GM23338 (cell line): ENCODE results near the gene SHC4. TPM values are rescaled to one million over a fixed set of nuclear protein-coding genes. Genes with fewer than 3 reads are reported as not detected.
A peak's percentile ranks its signal among the peaks of the same experiment; 100 is the strongest.

Experiments used
- ATAC-seq: fragments of 200-7000 bp; cut with Tn5 transposase; 3 replicates; pipeline ENCODE4 v1.9.1; 2020
- DNase-seq: peaks from one replicate; pipeline ENCODE4 v3.0.0-alpha.2; 2015; ENCODE audit warnings: low spot score
- H2AFZ ChIP-seq: fragments of 200-600 bp; sonication (generic); 2 replicates; pipeline ENCODE4 v1.8.0; 2016; ENCODE audit warnings: antibody characterized with exemption, mild to moderate bottlenecking, moderate library complexity
- H3F3A ChIP-seq: fragments of 200-600 bp; sonication (generic); replicated peaks from 2 replicates; pipeline ENCODE4 v1.8.0; 2017; ENCODE audit warnings: antibody characterized with exemption, mixed run types, low read depth
- H3K27ac ChIP-seq: fragments of 200-600 bp; sonication (generic); 2 replicates; pipeline ENCODE4 v1.6.1; 2016; ENCODE audit warnings: low read depth
- H3K27me3 ChIP-seq: fragments of 200-600 bp; sonication (generic); 2 replicates; pipeline ENCODE4 v1.8.0; 2016; ENCODE audit warnings: mild to moderate bottlenecking, mixed run types, moderate library complexity; ENCODE audit not compliant: insufficient read depth
- H3K36me3 ChIP-seq: fragments of 200-600 bp; sonication (generic); 2 replicates; pipeline ENCODE4 v1.8.0; 2016; ENCODE audit warnings: mild to moderate bottlenecking; ENCODE audit not compliant: insufficient read depth
- H3K4me1 ChIP-seq: fragments of 200-600 bp; sonication (generic); 2 replicates; pipeline ENCODE4 v1.8.0; 2016; ENCODE audit warnings: mild to moderate bottlenecking, moderate library complexity; ENCODE audit not compliant: insufficient read depth
- H3K4me2 ChIP-seq: fragments of 200-600 bp; sonication (generic); 2 replicates; pipeline ENCODE4 v1.7.1; 2017; ENCODE audit warnings: mixed run types
- H3K4me3 ChIP-seq: fragments of 200-600 bp; sonication (generic); 2 replicates; pipeline ENCODE4 v1.6.1; 2016; ENCODE audit warnings: mixed run types
- H3K79me2 ChIP-seq: fragments of 200-600 bp; sonication (generic); replicated peaks from 2 replicates; pipeline ENCODE4 v1.8.0; 2017; ENCODE audit warnings: mild to moderate bottlenecking; ENCODE audit not compliant: insufficient read depth
- H3K9me2 ChIP-seq: fragments of 200-600 bp; sonication (generic); 2 replicates; pipeline ENCODE4 v1.8.0; 2017; ENCODE audit not compliant: insufficient read depth
- H4K20me1 ChIP-seq: fragments of 200-600 bp; sonication (generic); replicated peaks from 2 replicates; pipeline ENCODE4 v1.8.0; 2017; ENCODE audit warnings: mild to moderate bottlenecking; ENCODE audit not compliant: insufficient read depth
- H3K27ac Mint-ChIP-seq: 2 replicates; pipeline ENCODE4 v1.8.0; 2020; ENCODE audit warnings: inconsistent platforms, mild to moderate bottlenecking, moderate library complexity, mixed read lengths
- H3K27me3 Mint-ChIP-seq: 3 replicates; pipeline ENCODE4 v1.8.0; 2022; ENCODE audit warnings: low read depth, mild to moderate bottlenecking, moderate library complexity, mixed read lengths, inconsistent platforms; ENCODE audit not compliant: insufficient read depth, poor library complexity
- H3K36me3 Mint-ChIP-seq: 3 replicates; pipeline ENCODE4 v1.8.0; 2021; ENCODE audit warnings: low read depth, mild to moderate bottlenecking, inconsistent platforms, moderate library complexity, mixed read lengths
- H3K4me1 Mint-ChIP-seq: 3 replicates; pipeline ENCODE4 v1.8.0; 2020; ENCODE audit warnings: mild to moderate bottlenecking, inconsistent platforms, mixed read lengths
- H3K4me3 Mint-ChIP-seq: 3 replicates; pipeline ENCODE4 v1.8.0; 2021; ENCODE audit warnings: moderate library complexity, mild to moderate bottlenecking, inconsistent platforms, mixed read lengths
- H3K9me3 Mint-ChIP-seq: 3 replicates; pipeline ENCODE4 v1.8.0; 2020; ENCODE audit warnings: moderate library complexity, mild to moderate bottlenecking, inconsistent platforms, mixed read lengths
- CTCF ChIP-seq, 2 experiments: fragments of 200-600 bp in 1 of 2; sonication (generic) in 1 of 2; conservative IDR thresholded peaks; 2 replicates each; pipeline versions ENCODE4 v1.5.1 to v1.6.1; 2016 to 2017; ENCODE audit warnings: antibody characterized with exemption in 2 of 2, low read depth in 2 of 2, mild to moderate bottlenecking in 2 of 2, moderate library complexity in 1 of 2
- ETS1 ChIP-seq: IDR thresholded peaks from 2 replicates; pipeline ENCODE4 v1.6.1; 2016; ENCODE audit warnings: antibody characterized with exemption
- EZH2phosphoT487 ChIP-seq: fragments of 200-600 bp; sonication (generic); IDR thresholded peaks from one replicate; pipeline ENCODE4 v1.8.1; 2018; ENCODE audit warnings: antibody characterized with exemption; ENCODE audit not compliant: unreplicated experiment
- JUNB ChIP-seq: IDR thresholded peaks from one replicate; pipeline ENCODE4 v1.6.1; 2016; ENCODE audit warnings: antibody characterized with exemption; ENCODE audit not compliant: unreplicated experiment
- POLR2AphosphoS5 ChIP-seq: IDR thresholded peaks from 2 replicates; pipeline ENCODE4 v1.6.1; 2016; ENCODE audit warnings: antibody characterized with exemption, low read depth
- STAT1 ChIP-seq: IDR thresholded peaks from one replicate; pipeline ENCODE4 v1.6.1; 2016; ENCODE audit warnings: antibody characterized with exemption; ENCODE audit not compliant: unreplicated experiment
- ZNF462 ChIP-seq: fragments of 250-450 bp; sonication (Bioruptor Pico); IDR thresholded peaks from 2 replicates; pipeline ENCODE4 v1.5.0; 2020; ENCODE audit warnings: mild to moderate bottlenecking, moderate library complexity
- polyA plus RNA-seq: library from polyadenylated mRNA; unstranded; fragments of >200 nt; fragmentation: Nextera tagmentation; extraction: Ambion mirVana; gene quantifications from 2 replicates; pipeline ENCODE4 v1.2.1, GENCODE V29; 2016
- total RNA-seq: library from RNA; depleted of rRNA; stranded (reverse); fragments of >200 nt; shearing (Covaris generic); gene quantifications from 2 replicates; pipeline ENCODE4 v1.2.3, GENCODE V29; 2014

The SHC4 gene
- total and polyA plus RNA-seq, 2 experiments from 2014 or later, result 0.21 to 0.32 TPM

- H3K9me2 ChIP-seq, result no peaks in the 10 kb centered on the region
- Mint-ChIP-seq H3K4me1 (peaks cover 20% of the 10 kb centered on the region), H3K36me3 (no peaks in the 10 kb centered on the region), H3K27me3 (peaks cover 2% of the 10 kb centered on the region), H3K4me3 (no peak overlapping the region), H3K9me3 (no peaks in the 10 kb centered on the region), H3K27ac (no peak overlapping the region)
- H3K79me2 ChIP-seq, result no peaks in the 10 kb centered on the region
- H4K20me1 ChIP-seq, result no peaks in the 10 kb centered on the region
- H3K4me1 ChIP-seq, result peaks cover 12% of the 10 kb centered on the region
- H2AFZ ChIP-seq, result no peak overlapping the region
- H3K27me3 ChIP-seq, result no peaks in the 10 kb centered on the region
- H3F3A ChIP-seq, result no peaks in the 10 kb centered on the region
- no peak for DNase-seq
- TF ChIP-seq CTCF (conservative IDR thresholded peaks at IDR 0.05; ENCODE audit: low read depth in 2 of 2) (no peak), ZNF462 (CRISPR knock-in tag) (no peak)
- no peak for ATAC-seq
- no peak overlapping the region for H3K27ac ChIP-seq
- no peak overlapping the region for H3K4me3 ChIP-seq
- H3K36me3 ChIP-seq, result no peaks in the 10 kb centered on the region
- no peak overlapping the region for H3K4me2 ChIP-seq
Observed at GRCh38 chr15:48899793-48900192, 63.9 kb downstream of the SHC4 start.

GRCh38 chr15:48898446-48898845 lies 65.3 kb downstream of the SHC4 start:
- Mint-ChIP-seq H3K9me3 (no peaks in the 10 kb centered on the region), H3K4me3 (no peak overlapping the region), H3K36me3 (no peaks in the 10 kb centered on the region), H3K27me3 (peaks cover 2% of the 10 kb centered on the region), H3K27ac (no peak overlapping the region), H3K4me1 (peaks cover 20% of the 10 kb centered on the region)
- Histone ChIP-seq H3K4me2 (no peak overlapping the region), H3K4me1 (peaks cover 12% of the 10 kb centered on the region), H3K36me3 (no peaks in the 10 kb centered on the region), H3F3A (no peaks in the 10 kb centered on the region), H3K27ac (no peak overlapping the region), H3K79me2 (no peaks in the 10 kb centered on the region), H4K20me1 (no peaks in the 10 kb centered on the region), H3K9me2 (no peaks in the 10 kb centered on the region), H3K4me3 (no peak overlapping the region), H2AFZ (peak overlapping the region; percentile 84), H3K27me3 (no peaks in the 10 kb centered on the region)
- DNase-seq, result no peak
- ATAC-seq, result no peak
- TF ChIP-seq ETS1 (no peak), EZH2phosphoT487 (no peak), JUNB (no peak), STAT1 (no peak), POLR2AphosphoS5 (no peak)
